GM21786 (cell line): ENCODE results near the gene NFIX.

Experiments used
- ATAC-seq: cut with Tn5 transposase; IDR thresholded peaks from one replicate; pipeline ENCODE4 v1.9.1; 2021; ENCODE audit not compliant: unreplicated experiment

Gene NFIX

GRCh38 chr19:13071444-13072187 is 76.3 kb downstream of the NFIX start:
- no peak for ATAC-seq

- ATAC-seq = no peak
Observed at GRCh38 chr19:13072188-13072908, 77.1 kb downstream of the NFIX start.

- no peak for ATAC-seq
Observed at GRCh38 chr19:13073263-13073662, 78.0 kb downstream of the NFIX start.

DNA sequence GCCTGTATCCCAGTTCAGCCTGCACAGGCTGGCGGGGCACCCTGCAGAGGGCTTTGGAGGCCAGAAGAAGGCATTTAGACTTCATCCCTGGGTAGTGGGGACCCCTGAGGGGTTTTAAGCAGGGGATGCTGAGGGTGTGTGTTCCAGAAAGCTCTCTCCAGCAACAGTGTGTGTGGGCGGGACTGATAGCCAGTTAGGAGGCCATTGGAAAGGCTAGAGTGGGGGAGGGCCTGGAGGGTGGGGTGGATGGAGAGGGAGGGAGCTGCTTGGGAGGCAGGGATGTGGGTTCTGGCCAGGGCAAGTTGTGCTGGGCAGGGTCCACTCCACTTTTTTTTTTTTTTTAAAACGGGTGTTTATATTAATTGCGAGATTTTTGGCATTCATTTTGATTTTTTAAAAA is 79.1 kb downstream of the NFIX start:
- ATAC-seq = no peak

- no peak for ATAC-seq
Observed at GRCh38 chr19:13076320-13076719, 81.0 kb downstream of the NFIX start.

- ATAC-seq = no peak
Observed at GRCh38 chr19:13076787-13077186, 81.5 kb downstream of the NFIX start.

GRCh38 chr19:13077240-13077639 is 82.0 kb downstream of the NFIX start:
- no peak for ATAC-seq

DNA sequence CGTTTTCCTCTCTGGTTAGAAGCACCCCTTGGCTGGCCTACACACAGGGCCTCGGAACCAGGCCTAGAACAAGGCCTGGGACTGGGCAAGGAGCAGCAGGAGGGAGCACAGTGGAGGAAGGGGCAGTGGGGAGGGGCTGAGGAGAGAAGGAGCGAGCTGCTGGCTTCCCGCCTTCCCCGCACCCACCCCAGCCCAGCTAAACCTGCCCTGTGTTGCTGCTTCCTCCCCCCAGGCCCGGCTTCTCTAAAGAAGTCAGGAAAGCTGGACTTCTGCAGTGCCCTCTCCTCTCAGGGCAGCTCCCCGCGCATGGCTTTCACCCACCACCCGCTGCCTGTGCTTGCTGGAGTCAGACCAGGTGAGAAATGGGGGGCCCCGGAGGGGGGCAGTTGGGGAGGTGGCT is 83.1 kb downstream of the NFIX start:
- ATAC-seq = no peak

GRCh38 chr19:13078897-13079541 is 83.7 kb downstream of the NFIX start:
- ATAC-seq = no peak

DNA sequence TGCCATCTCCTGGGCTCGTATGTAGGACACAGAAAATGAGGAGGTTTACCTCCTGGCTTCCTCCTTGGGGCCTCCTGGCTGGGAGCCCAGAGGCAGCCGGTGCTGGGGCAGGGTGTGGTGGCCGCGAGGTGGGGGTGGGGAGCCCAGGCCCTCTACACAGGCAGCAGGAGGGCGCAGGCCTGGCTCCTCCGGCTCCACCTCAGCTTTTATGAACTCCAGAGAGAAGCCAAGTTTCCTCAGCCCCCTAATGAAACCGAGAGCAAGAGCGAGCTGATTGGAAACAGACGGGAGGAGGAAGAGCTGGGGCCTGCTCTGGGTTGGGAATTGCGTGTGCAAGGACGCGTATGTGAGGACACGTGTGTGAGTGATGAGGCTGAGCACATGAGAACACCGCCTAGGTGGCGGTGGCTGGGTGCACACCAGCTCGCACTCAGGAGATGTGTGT is 84.3 kb downstream of the NFIX start:
- no peak for ATAC-seq

DNA sequence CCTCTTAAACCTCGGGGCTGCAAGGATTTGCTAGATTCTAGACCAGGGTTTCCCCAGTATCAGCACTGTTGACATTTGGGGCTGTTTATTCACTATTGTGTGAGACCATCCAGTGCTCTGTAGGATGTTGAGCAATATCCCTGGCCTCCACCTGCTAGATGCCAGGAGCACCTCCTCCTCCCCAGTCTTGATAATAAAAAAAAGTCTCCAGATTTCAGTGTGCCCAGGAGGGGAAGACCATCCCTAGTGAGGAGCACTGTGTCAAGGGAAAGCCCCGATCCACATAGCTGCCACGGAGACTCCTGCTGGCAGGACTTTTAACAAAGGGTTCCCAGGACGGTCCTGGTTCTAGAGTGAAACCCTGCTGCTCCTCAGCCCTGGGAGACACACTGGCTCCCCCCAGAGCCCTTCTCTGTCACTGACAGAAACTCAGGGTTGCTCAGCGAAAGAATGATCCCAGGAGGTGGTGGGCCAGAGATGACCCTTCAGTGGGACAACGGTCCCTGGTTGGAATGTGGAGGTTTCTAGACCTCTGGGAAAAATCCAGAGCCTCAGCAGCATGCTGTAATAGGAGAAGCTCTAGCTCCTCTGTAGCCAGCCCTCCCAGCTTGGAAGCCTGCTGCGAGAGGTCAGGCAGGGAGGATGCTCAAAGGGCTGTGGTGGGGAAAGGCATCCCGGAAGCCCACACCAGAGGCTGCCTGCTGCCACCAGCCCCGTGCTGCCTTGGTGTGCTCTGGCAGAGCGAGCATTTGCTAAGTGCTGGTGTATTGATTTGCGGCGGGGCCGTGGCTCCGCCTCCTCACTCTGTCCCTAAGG is 87.1 kb downstream of the NFIX start:
- no peak for ATAC-seq

GRCh38 chr19:13083008-13083404 is 87.7 kb downstream of the NFIX start:
- no peak for ATAC-seq

DNA sequence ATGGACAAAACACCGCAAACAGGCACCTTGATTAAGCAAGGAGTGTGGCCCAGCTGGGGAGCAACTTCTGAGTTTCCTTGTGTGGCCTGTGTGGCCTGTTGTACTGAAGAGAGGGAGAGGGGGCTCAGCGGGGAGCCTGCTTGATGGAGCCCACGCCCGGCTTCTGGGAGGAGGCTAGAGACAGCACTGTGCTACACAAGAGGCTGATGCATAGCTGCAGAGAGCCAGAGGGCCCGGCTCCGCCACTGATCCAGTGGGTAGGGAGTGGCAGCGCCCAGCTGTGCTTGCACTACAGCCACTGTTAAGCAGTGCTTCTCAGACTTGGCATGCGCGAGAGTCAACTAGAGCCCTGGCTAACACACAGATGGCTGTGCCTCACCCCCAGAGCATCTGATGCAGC is 88.4 kb downstream of the NFIX start:
- ATAC-seq = no peak

- ATAC-seq = no peak
Observed at GRCh38 chr19:13085666-13086065, 90.4 kb downstream of the NFIX start.

DNA sequence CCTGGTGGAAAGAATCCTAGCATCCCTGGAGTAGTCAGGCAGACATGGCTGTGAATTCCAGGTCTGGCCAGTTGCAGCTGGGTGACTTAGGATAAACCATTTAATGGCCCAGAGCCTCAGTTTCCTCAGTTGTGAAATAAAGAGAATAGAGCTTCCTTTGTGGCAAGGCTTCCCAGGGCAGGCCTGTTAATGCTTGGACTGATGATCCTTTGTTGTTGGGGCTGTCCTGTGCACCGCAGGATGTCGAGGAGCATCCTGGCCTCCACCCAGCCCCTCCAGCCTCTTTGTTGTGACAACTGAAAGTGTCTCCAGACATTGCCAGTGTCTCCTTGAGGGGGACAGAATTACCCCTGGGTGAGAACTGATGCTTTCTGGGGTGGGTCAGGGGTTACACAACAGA is 91.1 kb downstream of the NFIX start:
- no peak for ATAC-seq

GRCh38 chr19:13087295-13087694 is 92.0 kb downstream of the NFIX start:
- no peak for ATAC-seq

GRCh38 chr19:13087795-13088537 is 92.7 kb downstream of the NFIX start:
- ATAC-seq = no peak

DNA sequence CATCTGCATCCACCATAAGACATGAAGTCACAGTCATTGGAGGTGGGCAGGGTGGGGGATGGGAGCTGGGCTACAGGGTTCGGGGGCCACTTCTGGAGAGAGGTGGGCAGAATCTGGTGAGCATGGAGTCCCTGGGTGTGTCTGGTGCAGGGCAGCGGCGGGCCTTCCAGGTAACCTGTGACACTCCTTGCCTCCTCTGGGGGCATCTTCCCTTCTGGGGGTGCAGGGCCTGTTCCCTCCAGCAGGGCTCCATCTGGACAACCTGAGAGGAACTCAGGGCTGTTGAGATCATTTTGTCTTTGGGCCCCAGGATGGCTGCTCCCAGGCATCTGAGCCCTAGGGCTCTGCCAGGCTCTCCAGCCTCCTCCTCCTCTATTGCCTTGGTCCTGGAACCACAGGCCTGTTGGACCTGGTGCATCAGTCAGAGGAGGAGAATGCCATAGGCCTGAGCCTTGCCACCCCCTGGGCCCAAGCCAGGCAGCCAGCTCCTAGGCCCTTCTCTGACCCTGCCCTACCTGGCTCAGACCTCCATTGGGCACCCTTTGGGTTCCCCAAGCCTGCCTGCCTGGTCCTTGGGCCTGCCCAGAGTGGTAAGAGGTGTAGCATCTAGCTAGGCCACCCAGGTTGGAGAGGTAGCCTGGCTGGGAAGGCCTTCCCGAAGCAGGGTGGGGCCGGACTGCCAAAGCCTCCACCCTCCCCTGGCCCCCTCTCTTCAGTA is 94.0 kb downstream of the NFIX start:
- ATAC-seq = no peak

DNA sequence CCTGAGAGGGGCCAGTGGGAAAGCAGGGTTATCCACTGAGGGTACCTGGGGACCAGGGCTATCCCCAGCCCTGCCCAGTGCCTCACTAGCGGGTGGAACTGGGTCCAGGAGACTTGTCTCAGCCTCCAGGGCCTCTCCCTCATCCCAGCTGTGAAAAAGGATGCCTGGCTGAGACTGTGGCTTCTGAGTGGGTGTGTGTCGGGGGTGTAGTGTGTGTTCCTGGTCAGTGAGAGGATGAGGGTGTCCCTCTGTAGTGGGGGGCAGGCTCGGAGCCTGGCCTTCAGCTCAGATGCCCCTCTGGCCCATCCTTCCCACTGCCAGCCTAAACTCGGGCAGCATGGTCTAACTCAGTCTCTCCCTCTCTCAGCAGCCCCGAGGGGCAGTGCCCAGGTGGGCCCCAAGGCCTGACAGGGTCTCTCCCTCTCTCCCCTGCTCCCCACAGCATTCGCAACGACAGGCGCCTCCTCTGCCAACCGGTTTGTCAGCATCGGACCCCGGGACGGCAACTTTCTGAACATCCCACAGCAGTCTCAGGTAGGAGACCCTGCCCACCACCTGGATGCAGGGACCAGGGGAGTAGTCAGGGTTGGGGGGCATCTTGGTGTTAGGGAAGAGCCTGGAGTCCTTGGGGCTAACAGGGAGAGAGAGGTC is 94.7 kb downstream of the NFIX start:
- no peak for ATAC-seq
